Measurements from ENCODE around the gene CRTC2. TPM values are rescaled to one million over a fixed set of nuclear protein-coding genes. Genes with fewer than 3 reads are reported as not detected.

Gene CRTC2
- polyA plus RNA-seq, 1 donor from 2014 or later = 12.1 TPM

GRCh38 chr1:153958961-153959260 is 499 bp upstream of the CRTC2 start:
- peak overlapping the region; percentile 47 for H3K4me2 ChIP-seq (ENCODE audit: low read length)
- no peaks in the 10 kb centered on the region for H3K9me2 ChIP-seq (ENCODE audit: insufficient read depth, low read length)
- no peaks in the 10 kb centered on the region for H3K36me3 ChIP-seq (ENCODE audit: insufficient read depth, low read length)
- no peaks in the 10 kb centered on the region for H4K20me1 ChIP-seq (ENCODE audit: insufficient read depth)
- H3K4me3 ChIP-seq (ENCODE audit: low read length) = peak overlapping the region; percentile 83
- H2AFZ ChIP-seq (ENCODE audit: low read depth, low read length) = peak overlapping the region; percentile 30
- H3K27me3 ChIP-seq (ENCODE audit: insufficient read depth, low read depth, low read length) = no peaks in the 10 kb centered on the region
- no peaks in the 10 kb centered on the region for H3K9me3 ChIP-seq (ENCODE audit: low read length)
- peaks cover 50% of the 10 kb centered on the region for H3K79me2 ChIP-seq (replicated peaks; ENCODE audit: insufficient read depth, low read length)
- H3F3A ChIP-seq (ENCODE audit: insufficient read depth, low read length, poor library complexity, severe bottlenecking) = no peaks in the 10 kb centered on the region
- H3K9ac ChIP-seq (ENCODE audit: low read length) = peak overlapping the region; percentile 28
- peak overlapping the region; percentile 38 for H3K27ac ChIP-seq (ENCODE audit: low read length)
- TF ChIP-seq CTCF (IDR thresholded peaks at IDR 0.05; ENCODE audit: poor library complexity, severe bottlenecking) (no peak), TAF1 (IDR thresholded peaks at IDR 0.05; ENCODE audit: low read depth) (no peak), REST (IDR thresholded peaks at IDR 0.05; ENCODE audit: borderline replicate concordance) (no peak), EZH2 (IDR thresholded peaks at IDR 0.05; ENCODE audit: borderline replicate concordance, insufficient read depth, low read length, poor library complexity, severe bottlenecking) (no peak), MXI1 (conservative IDR thresholded peaks at IDR 0.05; ENCODE audit: poor library complexity, severe bottlenecking) (no peak), SMC3 (conservative IDR thresholded peaks at IDR 0.05; ENCODE audit: poor library complexity) (no peak), POLR2AphosphoS5 (IDR thresholded peaks at IDR 0.05) (no peak), RAD21 (conservative IDR thresholded peaks at IDR 0.05) (no peak), EP300 (conservative IDR thresholded peaks at IDR 0.05; ENCODE audit: poor library complexity, severe bottlenecking) (no peak)

- TF ChIP-seq EZH2 (IDR thresholded peaks at IDR 0.05; ENCODE audit: borderline replicate concordance, insufficient read depth, low read length, poor library complexity, severe bottlenecking) (no peak), CTCF (IDR thresholded peaks at IDR 0.05; ENCODE audit: poor library complexity, severe bottlenecking) (no peak), REST (IDR thresholded peaks at IDR 0.05; ENCODE audit: borderline replicate concordance) (no peak), POLR2AphosphoS5 (IDR thresholded peaks at IDR 0.05) (no peak), SMC3 (conservative IDR thresholded peaks at IDR 0.05; ENCODE audit: poor library complexity) (no peak), MXI1 (conservative IDR thresholded peaks at IDR 0.05; ENCODE audit: poor library complexity, severe bottlenecking) (no peak), TAF1 (IDR thresholded peaks at IDR 0.05; ENCODE audit: low read depth) (no peak), RAD21 (conservative IDR thresholded peaks at IDR 0.05) (no peak), EP300 (conservative IDR thresholded peaks at IDR 0.05; ENCODE audit: poor library complexity, severe bottlenecking) (no peak)
- H3F3A ChIP-seq (ENCODE audit: insufficient read depth, low read length, poor library complexity, severe bottlenecking) = no peaks in the 10 kb centered on the region
- peak overlapping the region; percentile 90 for H3K9ac ChIP-seq (ENCODE audit: low read length)
- H3K36me3 ChIP-seq (ENCODE audit: insufficient read depth, low read length) = no peaks in the 10 kb centered on the region
- no peaks in the 10 kb centered on the region for H3K27me3 ChIP-seq (ENCODE audit: insufficient read depth, low read depth, low read length)
- no peaks in the 10 kb centered on the region for H3K9me3 ChIP-seq (ENCODE audit: low read length)
- peak overlapping the region; percentile 94 for H3K4me2 ChIP-seq (ENCODE audit: low read length)
- peaks cover 47% of the 10 kb centered on the region for H3K79me2 ChIP-seq (replicated peaks; ENCODE audit: insufficient read depth, low read length)
- H3K27ac ChIP-seq (ENCODE audit: low read length) = peak overlapping the region; percentile 84
- no peaks in the 10 kb centered on the region for H3K9me2 ChIP-seq (ENCODE audit: insufficient read depth, low read length)
- peak overlapping the region; percentile 69 for H2AFZ ChIP-seq (ENCODE audit: low read depth, low read length)
- H4K20me1 ChIP-seq (ENCODE audit: insufficient read depth) = no peaks in the 10 kb centered on the region
- H3K4me3 ChIP-seq (ENCODE audit: low read length) = peak overlapping the region; percentile 83
Measured at GRCh38 chr1:153957744-153958110, 685 bp downstream of the CRTC2 start.

Measured in neural cell (in vitro differentiated cells).